Natural killer cell (primary cell): Measurements from ENCODE around the gene RIMOC1. TPM values are rescaled to one million over a fixed set of nuclear protein-coding genes. Genes with fewer than 3 reads are reported as not detected.

Experiments
- ATAC-seq, 3 donors: fragments of 150-1000 bp in 2 of 3; fragments of 200-7000 bp in 1 of 3; cut with Tn5 transposase; 1 replicate in 1 of 3; 2 replicates in 2 of 3; pipeline ENCODE4 v1.10.0; 2021; ENCODE audit warnings: mild to moderate bottlenecking in 2 of 3, moderate library complexity in 2 of 3
- DNase-seq, 2 donors: peaks; one replicate each; pipeline versions ENCODE4 v3.0.0 to v3.0.0-alpha.2; 2013 to 2021; ENCODE audit warnings: mixed read lengths in 1 of 2
- H3K27ac ChIP-seq: one replicate; pipeline ENCODE4 v1.5.1; 2013; ENCODE audit warnings: mild to moderate bottlenecking, low read length
- H3K27me3 ChIP-seq: one replicate; pipeline ENCODE4 v1.6.1; 2013; ENCODE audit warnings: low read length; ENCODE audit not compliant: control insufficient read depth, insufficient read depth
- H3K36me3 ChIP-seq: one replicate; pipeline ENCODE4 v1.6.1; 2013; ENCODE audit warnings: low read length; ENCODE audit not compliant: control insufficient read depth, insufficient read depth
- H3K4me1 ChIP-seq: one replicate; pipeline ENCODE4 v1.6.1; 2013; ENCODE audit warnings: low read length; ENCODE audit not compliant: control insufficient read depth, insufficient read depth
- H3K4me3 ChIP-seq: one replicate; pipeline ENCODE4 v1.5.1; 2013; ENCODE audit warnings: low read length
- H3K9me3 ChIP-seq: one replicate; pipeline ENCODE4 v1.6.1; 2013; ENCODE audit warnings: low read length; ENCODE audit not compliant: control insufficient read depth, insufficient read depth
- H3K27ac Mint-ChIP-seq, 2 donors: one replicate each; pipeline ENCODE4 v1.8.0; 2022; ENCODE audit warnings: mild to moderate bottlenecking in 2 of 2, mixed read lengths in 2 of 2, moderate library complexity in 1 of 2
- H3K27me3 Mint-ChIP-seq, 2 donors: one replicate each; pipeline ENCODE4 v1.8.0; 2022; ENCODE audit warnings: low read depth in 2 of 2, mixed read lengths in 2 of 2
- H3K36me3 Mint-ChIP-seq: one replicate; pipeline ENCODE4 v1.8.0; 2022; ENCODE audit warnings: mixed read lengths
- H3K4me1 Mint-ChIP-seq, 2 donors: one replicate each; pipeline ENCODE4 v1.8.0; 2022; ENCODE audit warnings: mixed read lengths in 2 of 2
- H3K4me3 Mint-ChIP-seq: one replicate; pipeline ENCODE4 v1.8.0; 2022; ENCODE audit warnings: mild to moderate bottlenecking, moderate library complexity, mixed read lengths
- H3K9me3 Mint-ChIP-seq, 2 donors: one replicate each; pipeline ENCODE4 v1.8.0; 2022; ENCODE audit warnings: mixed read lengths in 2 of 2
- WGBS: methylation state at CpG from one replicate; pipeline ENCODE4 v1.1.7; 2013; ENCODE audit warnings: missing lambda C conversion rate; ENCODE audit not compliant: insufficient coverage; 5-methylcytosine and 5-hydroxymethylcytosine counted together
- intact Hi-C: fragments of 100-400 bp; cut with micrococcal nuclease; formaldehyde crosslinking; loops from one replicate; pipeline ENCODE4 v1.14.2; 2022
- total RNA-seq, 4 donors: library from RNA; stranded (reverse); fragments of 120-200 nt in 1 of 4; gene quantifications; one replicate each; pipeline versions ENCODE4 v1.2.3 to v1.2.4, GENCODE V29; 2013 to 2022
- TF ChIP-seq, protein P1 (sequence below): fragments of 200-600 bp; IDR thresholded peaks from one replicate; pipeline ENCODE4 v1.8.0; 2022; ENCODE audit warnings: antibody characterized with exemption

Gene RIMOC1
- total RNA-seq, 3 donors from 2014 or later (not counting 1 experiment from before 2014, with no cell fraction given), result 9.9 to 18.1 (median 14.2) TPM

DNA sequence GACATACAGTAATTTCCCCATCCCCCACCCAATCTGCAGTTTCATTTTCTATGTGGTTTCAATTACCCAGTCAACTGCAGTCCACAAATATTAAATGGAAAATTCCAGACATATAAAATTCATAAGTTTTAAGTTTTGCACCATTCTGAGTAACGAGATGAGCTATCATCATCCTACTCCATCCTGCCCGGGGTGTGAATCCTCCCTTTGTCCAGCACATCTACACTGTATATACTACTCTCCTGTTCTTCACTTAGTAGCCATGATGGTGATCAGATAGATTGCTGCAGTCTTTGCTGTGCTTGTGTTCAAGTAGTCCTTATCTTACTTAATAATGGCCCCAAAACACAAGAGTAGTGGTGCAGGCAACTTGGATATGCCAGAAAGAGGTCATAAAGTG, 45.3 kb upstream of the RIMOC1 start:
- peak in 1 of 2 donors; percentile 17 for DNase-seq
- H3K4me3 ChIP-seq, result no peak overlapping the region
- Mint-ChIP-seq H3K4me1 (peaks cover 7 to 13% of the 10 kb centered on the region in 2 donors), H3K9me3 (no peaks in the 10 kb centered on the region), H3K27ac (no peak overlapping the region), H3K4me3 (no peak overlapping the region), H3K36me3 (peaks cover 6% of the 10 kb centered on the region), H3K27me3 (no peaks in the 10 kb centered on the region)
- no peaks in the 10 kb centered on the region for H3K27me3 ChIP-seq
- intact Hi-C loops, result loop anchor here (5.0 kb wide), 2 partner anchors 68 to 148 kb away; partner anchors contain the start of gene FBXO4
- no peak for ATAC-seq
- TF ChIP-seq, protein P1, sequence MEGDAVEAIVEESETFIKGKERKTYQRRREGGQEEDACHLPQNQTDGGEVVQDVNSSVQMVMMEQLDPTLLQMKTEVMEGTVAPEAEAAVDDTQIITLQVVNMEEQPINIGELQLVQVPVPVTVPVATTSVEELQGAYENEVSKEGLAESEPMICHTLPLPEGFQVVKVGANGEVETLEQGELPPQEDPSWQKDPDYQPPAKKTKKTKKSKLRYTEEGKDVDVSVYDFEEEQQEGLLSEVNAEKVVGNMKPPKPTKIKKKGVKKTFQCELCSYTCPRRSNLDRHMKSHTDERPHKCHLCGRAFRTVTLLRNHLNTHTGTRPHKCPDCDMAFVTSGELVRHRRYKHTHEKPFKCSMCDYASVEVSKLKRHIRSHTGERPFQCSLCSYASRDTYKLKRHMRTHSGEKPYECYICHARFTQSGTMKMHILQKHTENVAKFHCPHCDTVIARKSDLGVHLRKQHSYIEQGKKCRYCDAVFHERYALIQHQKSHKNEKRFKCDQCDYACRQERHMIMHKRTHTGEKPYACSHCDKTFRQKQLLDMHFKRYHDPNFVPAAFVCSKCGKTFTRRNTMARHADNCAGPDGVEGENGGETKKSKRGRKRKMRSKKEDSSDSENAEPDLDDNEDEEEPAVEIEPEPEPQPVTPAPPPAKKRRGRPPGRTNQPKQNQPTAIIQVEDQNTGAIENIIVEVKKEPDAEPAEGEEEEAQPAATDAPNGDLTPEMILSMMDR, result no peak
- H3K4me1 ChIP-seq, result no peaks in the 10 kb centered on the region
- WGBS, result 80% methylated on average over 2 of the region's 2 CpGs
- no peak overlapping the region for H3K27ac ChIP-seq
- peaks cover 36% of the 10 kb centered on the region for H3K36me3 ChIP-seq
- no peaks in the 10 kb centered on the region for H3K9me3 ChIP-seq

GRCh38 chr5:41863871-41864486, 40.2 kb upstream of the RIMOC1 start:
- H3K4me1 Mint-ChIP-seq, result peaks cover 21 to 37% of the 10 kb centered on the region in 2 donors
- Histone ChIP-seq H3K9me3 (no peaks in the 10 kb centered on the region), H3K4me3 (no peak overlapping the region), H3K27ac (no peak overlapping the region), H3K36me3 (peaks cover 21% of the 10 kb centered on the region), H3K4me1 (peaks cover 4% of the 10 kb centered on the region), H3K27me3 (no peaks in the 10 kb centered on the region)
- H3K27me3 Mint-ChIP-seq, result no peaks in the 10 kb centered on the region
- peaks cover 6% of the 10 kb centered on the region for H3K36me3 Mint-ChIP-seq
- no peaks in the 10 kb centered on the region for H3K9me3 Mint-ChIP-seq
- intact Hi-C loops, result no loop called here
- no peak overlapping the region for H3K4me3 Mint-ChIP-seq
- DNase-seq, result no peak
- H3K27ac Mint-ChIP-seq, result peak overlapping the region in 1 of 2 donors; percentile 11
- no peak for ATAC-seq
- TF ChIP-seq, protein P1, result no peak

DNA sequence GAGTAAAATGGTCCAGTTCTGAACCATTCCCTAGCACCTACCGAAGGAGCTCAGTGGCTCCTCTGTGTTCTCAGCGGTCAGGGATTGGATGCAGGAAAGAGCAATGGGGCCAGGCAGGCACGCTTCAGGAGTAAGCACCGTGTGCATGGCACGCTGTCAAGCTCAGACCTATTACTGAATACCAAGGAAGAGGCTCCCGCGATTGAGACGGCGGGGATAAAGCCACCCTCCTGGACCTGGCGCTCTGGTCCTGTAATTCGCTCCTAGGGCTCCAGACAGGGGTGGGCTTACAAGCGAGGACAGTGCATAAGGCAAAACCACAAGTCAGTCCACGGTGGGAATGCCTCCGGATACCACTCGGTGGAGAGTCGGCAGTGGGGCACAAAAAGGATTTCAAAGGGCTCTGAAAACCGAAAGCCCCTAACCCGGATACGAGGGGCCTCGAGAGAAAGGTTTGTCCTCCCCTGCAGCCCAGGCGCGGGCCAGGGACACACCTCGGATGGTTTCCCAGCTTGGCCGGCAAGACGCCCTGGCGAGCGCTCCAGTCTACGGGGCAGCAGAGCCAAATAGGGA, 34.9 kb upstream of the RIMOC1 start:
- Histone ChIP-seq H3K4me1 (peaks cover 22% of the 10 kb centered on the region), H3K4me3 (peak overlapping the region; percentile 94), H3K27ac (peak overlapping the region; percentile 80), H3K36me3 (no peaks in the 10 kb centered on the region), H3K27me3 (no peaks in the 10 kb centered on the region), H3K9me3 (no peaks in the 10 kb centered on the region)
- H3K4me3 Mint-ChIP-seq, result peak overlapping the region; percentile 91
- DNase-seq, result peak in 1 of 2 donors; percentile 50
- H3K9me3 Mint-ChIP-seq, result no peaks in the 10 kb centered on the region
- H3K36me3 Mint-ChIP-seq, result no peaks in the 10 kb centered on the region
- TF ChIP-seq, protein P1, result no peak
- 29% methylated on average over 28 of the region's 28 CpGs for WGBS
- no peak for ATAC-seq
- peaks cover 22 to 40% of the 10 kb centered on the region in 2 donors for H3K4me1 Mint-ChIP-seq
- intact Hi-C loops, result no loop called here
- H3K27ac Mint-ChIP-seq, result peak overlapping the region; percentile 84 to 89
- no peaks in the 10 kb centered on the region for H3K27me3 Mint-ChIP-seq
